ENCODE measurements around the gene LINGO1. TPM values are rescaled to one million over a fixed set of nuclear protein-coding genes. Genes with fewer than 3 reads are reported as not detected.

The LINGO1 gene
- total RNA-seq, 1 donor from 2014 or later: 18.7 TPM

DNA sequence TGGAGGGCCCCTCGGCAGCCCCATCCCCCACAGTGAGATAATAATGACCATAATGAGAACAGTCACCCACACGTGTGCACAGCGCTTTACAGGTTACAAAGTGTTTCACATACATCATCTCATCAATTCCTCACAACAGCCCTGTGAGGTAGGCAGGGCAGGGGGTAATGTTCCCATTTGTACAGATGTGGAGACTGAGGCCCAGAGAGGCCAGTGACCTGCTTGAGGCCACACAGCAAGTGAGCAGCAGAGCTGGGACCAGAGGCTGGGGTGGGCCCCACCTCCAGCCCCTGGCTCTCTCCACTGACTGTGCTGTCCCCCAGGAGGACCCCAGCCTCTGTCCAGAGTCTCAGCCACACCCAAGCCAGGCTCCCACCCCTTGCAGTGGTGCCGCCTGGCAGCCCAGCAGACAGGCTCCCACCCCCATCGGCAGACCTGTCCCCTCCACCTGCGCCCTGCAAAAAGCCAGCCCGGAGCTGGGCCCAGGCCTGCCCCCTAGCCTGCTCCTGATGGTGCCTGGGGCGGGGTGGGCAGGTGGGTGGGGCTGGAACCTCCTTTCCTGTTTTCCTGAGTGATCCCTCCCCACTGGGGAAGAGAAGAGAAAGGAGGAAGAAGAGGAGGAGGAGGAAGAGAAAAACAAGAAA, 19.6 kb downstream of the LINGO1 start:
- no peak overlapping the region for H3K4me3 Mint-ChIP-seq
- peaks cover 5% of the 10 kb centered on the region for H3K36me3 Mint-ChIP-seq
- H3K9me3 Mint-ChIP-seq: no peaks in the 10 kb centered on the region
- no peak for TF ChIP-seq CTCF (IDR thresholded peaks at IDR 0.05; ENCODE audit: unreplicated experiment)
- no peaks in the 10 kb centered on the region for H3K27me3 Mint-ChIP-seq (ENCODE audit: low read depth)
- no peak for DNase-seq (ENCODE audit: low spot score in 2 of 2, unreplicated experiment in 2 of 2)
- H3K4me1 Mint-ChIP-seq: peaks cover 2% of the 10 kb centered on the region
- no peak overlapping the region for H3K27ac Mint-ChIP-seq

DNA sequence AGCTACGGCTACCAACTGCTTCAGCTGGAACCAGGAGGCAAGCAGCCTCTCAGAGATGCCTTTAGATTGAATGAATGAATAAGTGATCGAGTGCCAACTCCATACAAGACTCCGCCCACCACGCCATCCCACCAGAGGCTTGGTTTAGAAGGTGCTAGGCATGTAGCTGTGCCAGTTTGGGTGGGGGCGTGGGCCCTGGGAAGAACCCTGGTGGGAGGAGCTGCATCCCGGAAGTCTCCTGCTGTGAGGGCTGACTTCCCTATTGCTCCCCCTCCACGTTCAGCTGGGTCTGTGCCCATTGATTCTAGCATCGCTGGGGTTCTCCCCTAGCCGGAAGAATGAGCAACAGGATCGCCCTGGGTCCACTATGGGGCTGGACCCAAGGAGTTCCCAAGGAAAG, 20.9 kb downstream of the LINGO1 start:
- Mint-ChIP-seq H3K4me1 (peaks cover 8% of the 10 kb centered on the region), H3K9me3 (no peaks in the 10 kb centered on the region), H3K27ac (no peak overlapping the region), H3K36me3 (peaks cover 5% of the 10 kb centered on the region), H3K4me3 (no peak overlapping the region), H3K27me3 (ENCODE audit: low read depth) (no peaks in the 10 kb centered on the region)
- TF ChIP-seq CTCF (IDR thresholded peaks at IDR 0.05; ENCODE audit: unreplicated experiment): no peak
- DNase-seq (ENCODE audit: low spot score in 2 of 2, unreplicated experiment in 2 of 2): no peak

- TF ChIP-seq CTCF (IDR thresholded peaks at IDR 0.05; ENCODE audit: unreplicated experiment): no peak
- Mint-ChIP-seq H3K27ac (no peak overlapping the region), H3K27me3 (ENCODE audit: low read depth) (no peaks in the 10 kb centered on the region), H3K4me1 (peaks cover 16% of the 10 kb centered on the region), H3K9me3 (no peaks in the 10 kb centered on the region), H3K4me3 (no peak overlapping the region), H3K36me3 (peaks cover 5% of the 10 kb centered on the region)
- DNase-seq (ENCODE audit: low spot score in 2 of 2, unreplicated experiment in 2 of 2): no peak
These were observed 22.0 kb downstream of the LINGO1 start for GRCh38 chr15:77610731-77611130.

GRCh38 chr15:77609558-77609957, 23.2 kb downstream of the LINGO1 start:
- peaks cover 28% of the 10 kb centered on the region for H3K4me1 Mint-ChIP-seq
- no peak overlapping the region for H3K27ac Mint-ChIP-seq
- no peak overlapping the region for H3K4me3 Mint-ChIP-seq

DNA sequence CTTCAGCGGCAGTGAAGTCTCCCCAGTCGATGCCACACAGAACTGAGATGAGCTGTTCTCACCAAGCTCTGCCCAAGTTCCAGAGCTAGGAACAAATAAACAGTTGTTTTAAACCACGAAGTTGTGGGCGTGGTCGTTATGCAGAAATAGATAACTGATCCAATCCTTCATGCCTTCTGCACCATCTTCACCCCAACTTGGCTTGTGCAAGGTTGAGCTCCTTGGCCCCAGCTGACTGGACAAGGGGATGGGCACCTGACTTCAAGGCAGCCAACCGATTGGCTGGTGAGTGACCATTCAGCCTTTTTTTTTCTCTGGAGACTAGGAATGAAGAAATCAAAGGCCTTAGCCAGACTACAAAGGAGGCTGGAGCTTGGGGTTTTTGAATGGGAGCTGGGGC, 23.9 kb downstream of the LINGO1 start:
- Mint-ChIP-seq H3K27me3 (ENCODE audit: low read depth) (no peaks in the 10 kb centered on the region), H3K36me3 (no peaks in the 10 kb centered on the region), H3K27ac (no peak overlapping the region), H3K9me3 (no peaks in the 10 kb centered on the region), H3K4me3 (no peak overlapping the region), H3K4me1 (peaks cover 33% of the 10 kb centered on the region)
- DNase-seq (ENCODE audit: low spot score in 2 of 2, unreplicated experiment in 2 of 2): no peak
- no peak for TF ChIP-seq CTCF (IDR thresholded peaks at IDR 0.05; ENCODE audit: unreplicated experiment)

More at GRCh38 chr15:77609558-77609957, 23.2 kb downstream of the LINGO1 start:
- Mint-ChIP-seq H3K27me3 (ENCODE audit: low read depth) (no peaks in the 10 kb centered on the region), H3K36me3 (no peaks in the 10 kb centered on the region), H3K9me3 (no peaks in the 10 kb centered on the region)
- no peak for DNase-seq (ENCODE audit: low spot score in 2 of 2, unreplicated experiment in 2 of 2)
- TF ChIP-seq CTCF (IDR thresholded peaks at IDR 0.05; ENCODE audit: unreplicated experiment): no peak

DNA sequence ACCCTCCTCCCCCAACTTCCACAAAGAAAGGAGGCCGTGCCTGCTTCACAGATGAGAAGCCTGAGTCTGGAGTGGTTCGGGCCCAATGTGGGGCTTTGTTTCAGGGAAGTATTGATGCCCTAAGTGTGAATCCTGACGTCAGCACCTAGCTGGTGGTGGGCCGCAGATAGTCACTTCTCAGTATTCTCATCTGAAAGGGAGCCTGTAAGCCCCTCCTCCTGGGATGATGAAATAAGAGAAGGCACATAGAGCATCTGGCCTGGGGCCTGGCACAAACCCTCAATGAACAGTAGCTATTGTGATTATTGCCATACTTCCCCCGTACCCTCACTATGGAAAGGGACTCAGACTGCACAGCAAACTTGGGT, 24.8 kb downstream of the LINGO1 start:
- Mint-ChIP-seq H3K27me3 (ENCODE audit: low read depth) (no peaks in the 10 kb centered on the region), H3K4me1 (peaks cover 34% of the 10 kb centered on the region), H3K27ac (no peak overlapping the region), H3K36me3 (no peaks in the 10 kb centered on the region), H3K4me3 (no peak overlapping the region), H3K9me3 (no peaks in the 10 kb centered on the region)
- no peak for DNase-seq (ENCODE audit: low spot score in 2 of 2, unreplicated experiment in 2 of 2)
- TF ChIP-seq CTCF (IDR thresholded peaks at IDR 0.05; ENCODE audit: unreplicated experiment): no peak

Data from mesothelial cell of epicardium (in vitro differentiated cells).